Spleen (tissue), 11 donors: ENCODE results near the gene SLC22A3. TPM values are rescaled to one million over a fixed set of nuclear protein-coding genes. Genes with fewer than 3 reads are reported as not detected.

Source experiments
- DNase-seq: peaks from one replicate; pipeline ENCODE4 v3.0.0-alpha.2; 2020
- H3K27ac ChIP-seq, 8 donors: fragments of 200-600 bp; sonication (generic) in 7 of 8; 1 replicate in 4 of 8; 2 replicates in 4 of 8; pipeline versions ENCODE4 v1.5.0 to v1.8.0; 2016 to 2021; ENCODE audit warnings: inconsistent platforms in 4 of 8, mild to moderate bottlenecking in 4 of 8, moderate library complexity in 1 of 8
- H3K27me3 ChIP-seq, 7 donors: fragments of 200-600 bp; sonication (generic) in 6 of 7; replicated peaks in 1 of 7; 1 replicate in 4 of 7; 2 replicates in 3 of 7; pipeline versions ENCODE4 v1.5.0 to v1.8.0; 2016 to 2021; ENCODE audit warnings: inconsistent platforms in 3 of 7, mild to moderate bottlenecking in 1 of 7
- H3K36me3 ChIP-seq, 6 donors: fragments of 200-600 bp; sonication (generic) in 5 of 6; 1 replicate in 4 of 6; 2 replicates in 2 of 6; pipeline versions ENCODE4 v1.5.0 to v1.8.0; 2016 to 2021; ENCODE audit warnings: inconsistent platforms in 2 of 6
- H3K4me1 ChIP-seq, 6 donors: fragments of 200-600 bp; sonication (generic) in 5 of 6; 1 replicate in 3 of 6; 2 replicates in 3 of 6; pipeline versions ENCODE4 v1.5.0 to v1.8.0; 2016 to 2021; ENCODE audit warnings: inconsistent platforms in 3 of 6
- H3K4me3 ChIP-seq, 8 donors: fragments of 200-600 bp; sonication (generic) in 7 of 8; 1 replicate in 4 of 8; 2 replicates in 4 of 8; pipeline versions ENCODE4 v1.5.0 to v1.8.0; 2016 to 2021; ENCODE audit warnings: inconsistent platforms in 4 of 8, mild to moderate bottlenecking in 4 of 8, moderate library complexity in 2 of 8
- H3K9me3 ChIP-seq, 8 donors: fragments of 200-600 bp; sonication (generic) in 7 of 8; 1 replicate in 4 of 8; 2 replicates in 4 of 8; pipeline versions ENCODE4 v1.5.0 to v1.8.0; 2016 to 2021; ENCODE audit warnings: inconsistent platforms in 4 of 8
- POLR2A ChIP-seq, 3 donors: fragments of 450-650 bp; IDR thresholded peaks; one replicate each; pipeline ENCODE4 v1.5.1; 2017; ENCODE audit warnings: antibody characterized with exemption in 3 of 3, mild to moderate bottlenecking in 1 of 3
- POLR2AphosphoS5 ChIP-seq, 3 donors: sonication (generic); formaldehyde crosslinking; IDR thresholded peaks; one replicate each; pipeline ENCODE4 v1.5.1; 2017; ENCODE audit warnings: antibody characterized with exemption in 3 of 3
- WGBS, 5 donors: extraction: QIAGEN DNeasy Blood & Tissue Kit in 3 of 5; methylation state at CpG; one replicate each; pipeline versions ENCODE4 v1.1.5 to v1.1.7; 2013 to 2018; 5-methylcytosine and 5-hydroxymethylcytosine counted together
- intact Hi-C: fragments of 100-400 bp; cut with DNase I; formaldehyde crosslinking; loops from one replicate; pipeline ENCODE4 v1.15.0; 2023; ENCODE audit warnings: low total_unique reads
- polyA plus RNA-seq, 3 donors: library from polyadenylated mRNA; stranded (reverse); fragments of 200-250 nt; gene quantifications; one replicate each; pipeline ENCODE4 v1.2.1, GENCODE V29; 2013
- total RNA-seq, 7 donors: library from RNA; depleted of rRNA in 3 of 7; stranded (reverse); fragments of >200 nt in 3 of 7; fragmentation: NEBNext Ultra II Directional in 4 of 7; extraction: Animal tissue kit (Norgen Biotek cat#: 25700) in 4 of 7; gene quantifications; one replicate each; pipeline versions ENCODE4 v1.1.0 to v1.2.1, GENCODE V29; 2016 to 2021
- TF ChIP-seq, protein P1 (sequence below), 11 experiments: fragments of 200-600 bp in 7 of 11; fragments of 450-650 bp in 4 of 11; sonication (generic) in 4 of 11; IDR thresholded peaks in 8 of 11; conservative IDR thresholded peaks in 3 of 11; 1 replicate in 7 of 11; 2 replicates in 4 of 11; pipeline versions ENCODE4 v1.4.0 to v1.8.0; 2016 to 2021; ENCODE audit warnings: antibody characterized with exemption in 11 of 11, inconsistent platforms in 4 of 11, mild to moderate bottlenecking in 1 of 11
- donor health status: healthy with polysubstance abuse.
- donor health status: DM: no; HTN: no; CAD: no; lungs with moderate emphysema.
- donor health status: DM: no; HTN: no; CAD: no.
- donor health status: Bipolar disorder and iron deficiency.
- donor health status: healthy.
- donor health status: DM: no; HTN: no; CAD: no.
- donor health status: DM: yes; HTN: yes; CAD: no.

SLC22A3 gene
- total and polyA plus RNA-seq, 10 donors, result 0.70 to 2.2 (median 1.7) TPM

DNA sequence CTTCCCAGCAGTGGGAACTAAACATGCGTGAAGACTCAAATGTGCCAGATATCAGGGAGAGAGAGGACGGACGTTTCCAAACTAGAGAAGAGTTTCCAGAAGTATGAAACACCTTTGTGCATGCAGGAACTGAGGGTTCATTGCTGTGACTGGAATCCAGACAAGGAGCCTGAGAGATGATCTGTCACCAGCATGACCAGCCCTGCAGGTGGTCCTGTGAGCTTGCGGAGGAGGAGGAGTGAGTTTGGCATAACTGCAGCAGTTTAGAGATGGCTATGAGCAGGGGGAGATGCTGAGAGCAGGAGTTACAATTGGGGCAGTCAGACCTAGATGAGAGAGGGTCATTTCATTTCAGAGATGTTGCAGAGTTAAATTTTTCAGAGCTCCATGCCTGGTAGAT, 89.6 kb downstream of the SLC22A3 start:
- DNase-seq, result no peak
- TF ChIP-seq POLR2A (IDR thresholded peaks at IDR 0.05), result no peak
- TF ChIP-seq, protein P1, sequence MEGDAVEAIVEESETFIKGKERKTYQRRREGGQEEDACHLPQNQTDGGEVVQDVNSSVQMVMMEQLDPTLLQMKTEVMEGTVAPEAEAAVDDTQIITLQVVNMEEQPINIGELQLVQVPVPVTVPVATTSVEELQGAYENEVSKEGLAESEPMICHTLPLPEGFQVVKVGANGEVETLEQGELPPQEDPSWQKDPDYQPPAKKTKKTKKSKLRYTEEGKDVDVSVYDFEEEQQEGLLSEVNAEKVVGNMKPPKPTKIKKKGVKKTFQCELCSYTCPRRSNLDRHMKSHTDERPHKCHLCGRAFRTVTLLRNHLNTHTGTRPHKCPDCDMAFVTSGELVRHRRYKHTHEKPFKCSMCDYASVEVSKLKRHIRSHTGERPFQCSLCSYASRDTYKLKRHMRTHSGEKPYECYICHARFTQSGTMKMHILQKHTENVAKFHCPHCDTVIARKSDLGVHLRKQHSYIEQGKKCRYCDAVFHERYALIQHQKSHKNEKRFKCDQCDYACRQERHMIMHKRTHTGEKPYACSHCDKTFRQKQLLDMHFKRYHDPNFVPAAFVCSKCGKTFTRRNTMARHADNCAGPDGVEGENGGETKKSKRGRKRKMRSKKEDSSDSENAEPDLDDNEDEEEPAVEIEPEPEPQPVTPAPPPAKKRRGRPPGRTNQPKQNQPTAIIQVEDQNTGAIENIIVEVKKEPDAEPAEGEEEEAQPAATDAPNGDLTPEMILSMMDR (IDR thresholded peaks at IDR 0.05 in 8 of 11, conservative IDR thresholded peaks at IDR 0.05 in 3 of 11), result no peak
- no peak for TF ChIP-seq POLR2AphosphoS5 (IDR thresholded peaks at IDR 0.05)

DNA sequence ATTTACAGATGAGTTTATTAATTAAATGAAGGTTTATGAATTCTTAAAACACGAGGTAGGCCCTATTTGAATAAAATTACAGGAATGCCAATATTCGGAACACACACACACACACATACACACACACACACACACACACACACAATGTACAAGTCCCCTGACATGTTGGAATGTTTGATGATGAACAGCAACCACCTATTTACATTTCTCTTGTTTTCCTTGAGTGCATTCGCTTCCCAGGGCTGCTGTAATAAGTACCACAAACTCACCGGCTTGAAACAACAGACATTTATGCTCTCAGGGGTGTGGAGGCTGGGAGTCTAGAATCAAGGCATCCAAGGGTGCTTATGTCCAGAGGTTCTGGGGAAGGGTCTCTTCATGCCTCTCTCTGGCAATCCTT, 90.3 kb downstream of the SLC22A3 start:
- H3K9me3 ChIP-seq, result no peaks in the 10 kb centered on the region
- no peak overlapping the region for H3K27ac ChIP-seq
- no peaks in the 10 kb centered on the region for H3K4me1 ChIP-seq
- intact Hi-C loops, result no loop called here
- H3K4me3 ChIP-seq, result no peak overlapping the region
- H3K27me3 ChIP-seq, result peaks cover 0 to 27% (median 0%) of the 10 kb centered on the region in 7 donors
- no peaks in the 10 kb centered on the region for H3K36me3 ChIP-seq
- DNase-seq, result no peak
- TF ChIP-seq POLR2A (IDR thresholded peaks at IDR 0.05), result no peak
- TF ChIP-seq, protein P1 (IDR thresholded peaks at IDR 0.05 in 8 of 11, conservative IDR thresholded peaks at IDR 0.05 in 3 of 11), result no peak
- WGBS, 5 donors, result 66 to 87% (median 82%) methylated on average over 4 of the region's 4 CpGs

More for the DNA sequence above, 89.6 kb downstream of the SLC22A3 start:
- no peaks in the 10 kb centered on the region for H3K4me1 ChIP-seq
- no peak overlapping the region for H3K27ac ChIP-seq
- intact Hi-C loops, result no loop called here
- WGBS, 5 donors, result 80 to 89% (median 83%) methylated on average over 4 of the region's 4 CpGs
- H3K4me3 ChIP-seq, result no peak overlapping the region
- no peaks in the 10 kb centered on the region for H3K36me3 ChIP-seq
- peaks cover 0 to 27% (median 0%) of the 10 kb centered on the region in 7 donors for H3K27me3 ChIP-seq
- no peaks in the 10 kb centered on the region for H3K9me3 ChIP-seq

DNA sequence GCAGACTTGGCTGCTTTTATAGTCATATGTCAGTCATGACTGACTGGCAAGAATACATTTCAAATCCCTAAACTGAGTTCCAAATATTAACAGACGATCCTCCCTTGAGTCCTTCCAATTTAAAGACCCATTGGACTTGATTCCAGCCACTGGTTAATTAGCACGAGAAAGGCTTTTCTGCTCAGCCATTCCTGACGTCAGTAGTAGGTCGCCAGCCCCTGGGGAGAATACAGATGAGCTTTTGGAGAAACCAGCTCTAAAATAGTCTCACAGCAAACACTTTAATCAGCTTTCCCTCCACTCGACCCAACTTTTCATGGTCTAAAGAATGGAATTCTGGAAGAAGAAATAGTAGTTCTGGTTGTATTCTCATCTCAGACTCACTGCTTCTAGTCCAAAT, 91.6 kb downstream of the SLC22A3 start:
- Histone ChIP-seq H3K4me3 (no peak overlapping the region), H3K9me3 (no peaks in the 10 kb centered on the region), H3K27ac (no peak overlapping the region), H3K36me3 (no peaks in the 10 kb centered on the region), H3K27me3 (peaks cover 0 to 27% (median 0%) of the 10 kb centered on the region in 7 donors), H3K4me1 (no peaks in the 10 kb centered on the region)
- no peak for DNase-seq
- TF ChIP-seq POLR2AphosphoS5 (IDR thresholded peaks at IDR 0.05) (no peak), POLR2A (IDR thresholded peaks at IDR 0.05) (no peak)
- TF ChIP-seq, protein P1 (IDR thresholded peaks at IDR 0.05 in 8 of 11, conservative IDR thresholded peaks at IDR 0.05 in 3 of 11), result no peak
- WGBS, 5 donors, result 40 to 67% (median 51%) methylated on average over 5 of the region's 5 CpGs
- intact Hi-C loops, result no loop called here

DNA sequence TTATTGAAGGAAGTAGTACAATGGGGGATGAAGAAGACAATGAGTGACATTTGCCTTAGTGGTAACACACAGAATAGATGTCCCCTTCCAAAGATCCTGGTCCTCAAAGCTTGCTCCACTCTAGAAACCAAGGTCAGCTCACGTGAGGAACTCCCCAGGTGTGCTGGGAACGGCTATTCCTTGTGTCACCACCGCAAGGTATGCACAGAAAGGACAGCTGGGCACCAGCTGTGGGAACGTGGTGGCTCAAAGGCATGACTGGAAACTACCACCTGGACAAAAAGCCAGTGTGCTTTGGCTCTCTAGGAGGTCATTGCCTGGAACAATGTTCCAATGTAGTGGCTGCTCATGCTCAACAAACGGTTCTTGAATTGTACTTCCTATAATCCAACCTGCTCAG, 94.0 kb downstream of the SLC22A3 start:
- intact Hi-C loops, result no loop called here
- no peak for TF ChIP-seq POLR2AphosphoS5 (IDR thresholded peaks at IDR 0.05)
- no peak for TF ChIP-seq POLR2A (IDR thresholded peaks at IDR 0.05)
- TF ChIP-seq, protein P1 (IDR thresholded peaks at IDR 0.05 in 8 of 11, conservative IDR thresholded peaks at IDR 0.05 in 3 of 11), result no peak

More for the DNA sequence above, 94.0 kb downstream of the SLC22A3 start:
- Histone ChIP-seq H3K36me3 (no peaks in the 10 kb centered on the region), H3K4me1 (peaks cover 0 to 5% (median 0%) of the 10 kb centered on the region in 6 donors), H3K27me3 (peaks cover 0 to 16% (median 0%) of the 10 kb centered on the region in 7 donors), H3K27ac (no peak overlapping the region), H3K9me3 (no peaks in the 10 kb centered on the region), H3K4me3 (no peak overlapping the region)
- 77 to 89% (median 84%) methylated on average over 4 to 5 of the region's 5 CpGs for WGBS, 5 donors
- DNase-seq, result no peak
